B cell (primary cell): Measurements from ENCODE around the gene SLC37A1.

Source experiments
- EZH2 ChIP-seq: IDR thresholded peaks from 2 replicates; pipeline ENCODE4 v1.6.1; 2012; ENCODE audit warnings: borderline replicate concordance, low read depth, mild to moderate bottlenecking, moderate library complexity, low read length; ENCODE audit not compliant: insufficient read depth, poor library complexity, severe bottlenecking
- TF ChIP-seq, protein P1 (sequence below): fragments of 200-600 bp; IDR thresholded peaks from one replicate; pipeline ENCODE4 v1.8.0; 2022; ENCODE audit warnings: antibody characterized with exemption, mild to moderate bottlenecking

DNA sequence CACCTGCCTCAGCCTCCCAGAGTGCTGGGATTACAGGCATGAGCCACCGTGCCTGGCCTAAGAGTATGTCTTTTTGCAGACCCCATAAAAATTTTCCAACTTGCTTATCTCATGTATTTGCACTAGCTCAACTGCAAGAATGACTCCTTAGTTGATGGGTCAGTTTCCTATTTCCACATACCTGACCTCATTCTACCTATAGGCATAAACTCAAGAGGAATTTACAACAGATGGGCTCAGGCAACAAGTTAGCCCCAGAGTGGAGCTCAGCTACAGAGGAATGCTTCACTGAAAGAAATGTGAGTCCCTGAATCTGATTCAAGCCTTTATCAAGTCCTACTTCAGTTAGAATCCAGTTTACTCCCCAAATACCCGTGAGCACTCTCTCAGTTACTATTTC lies 5.3 kb upstream of the SLC37A1 start:
- TF ChIP-seq, protein P1, sequence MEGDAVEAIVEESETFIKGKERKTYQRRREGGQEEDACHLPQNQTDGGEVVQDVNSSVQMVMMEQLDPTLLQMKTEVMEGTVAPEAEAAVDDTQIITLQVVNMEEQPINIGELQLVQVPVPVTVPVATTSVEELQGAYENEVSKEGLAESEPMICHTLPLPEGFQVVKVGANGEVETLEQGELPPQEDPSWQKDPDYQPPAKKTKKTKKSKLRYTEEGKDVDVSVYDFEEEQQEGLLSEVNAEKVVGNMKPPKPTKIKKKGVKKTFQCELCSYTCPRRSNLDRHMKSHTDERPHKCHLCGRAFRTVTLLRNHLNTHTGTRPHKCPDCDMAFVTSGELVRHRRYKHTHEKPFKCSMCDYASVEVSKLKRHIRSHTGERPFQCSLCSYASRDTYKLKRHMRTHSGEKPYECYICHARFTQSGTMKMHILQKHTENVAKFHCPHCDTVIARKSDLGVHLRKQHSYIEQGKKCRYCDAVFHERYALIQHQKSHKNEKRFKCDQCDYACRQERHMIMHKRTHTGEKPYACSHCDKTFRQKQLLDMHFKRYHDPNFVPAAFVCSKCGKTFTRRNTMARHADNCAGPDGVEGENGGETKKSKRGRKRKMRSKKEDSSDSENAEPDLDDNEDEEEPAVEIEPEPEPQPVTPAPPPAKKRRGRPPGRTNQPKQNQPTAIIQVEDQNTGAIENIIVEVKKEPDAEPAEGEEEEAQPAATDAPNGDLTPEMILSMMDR = no peak
- TF ChIP-seq EZH2 = no peak
